Measurements from ENCODE around the gene NXNL1.
"Not testable (repeated sequence)": the region's sequence is repeated elsewhere in the genome, so short reads cannot be mapped to it uniquely, and the experiment has no call there.

Gene NXNL1, protein sequence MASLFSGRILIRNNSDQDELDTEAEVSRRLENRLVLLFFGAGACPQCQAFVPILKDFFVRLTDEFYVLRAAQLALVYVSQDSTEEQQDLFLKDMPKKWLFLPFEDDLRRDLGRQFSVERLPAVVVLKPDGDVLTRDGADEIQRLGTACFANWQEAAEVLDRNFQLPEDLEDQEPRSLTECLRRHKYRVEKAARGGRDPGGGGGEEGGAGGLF

DNA sequence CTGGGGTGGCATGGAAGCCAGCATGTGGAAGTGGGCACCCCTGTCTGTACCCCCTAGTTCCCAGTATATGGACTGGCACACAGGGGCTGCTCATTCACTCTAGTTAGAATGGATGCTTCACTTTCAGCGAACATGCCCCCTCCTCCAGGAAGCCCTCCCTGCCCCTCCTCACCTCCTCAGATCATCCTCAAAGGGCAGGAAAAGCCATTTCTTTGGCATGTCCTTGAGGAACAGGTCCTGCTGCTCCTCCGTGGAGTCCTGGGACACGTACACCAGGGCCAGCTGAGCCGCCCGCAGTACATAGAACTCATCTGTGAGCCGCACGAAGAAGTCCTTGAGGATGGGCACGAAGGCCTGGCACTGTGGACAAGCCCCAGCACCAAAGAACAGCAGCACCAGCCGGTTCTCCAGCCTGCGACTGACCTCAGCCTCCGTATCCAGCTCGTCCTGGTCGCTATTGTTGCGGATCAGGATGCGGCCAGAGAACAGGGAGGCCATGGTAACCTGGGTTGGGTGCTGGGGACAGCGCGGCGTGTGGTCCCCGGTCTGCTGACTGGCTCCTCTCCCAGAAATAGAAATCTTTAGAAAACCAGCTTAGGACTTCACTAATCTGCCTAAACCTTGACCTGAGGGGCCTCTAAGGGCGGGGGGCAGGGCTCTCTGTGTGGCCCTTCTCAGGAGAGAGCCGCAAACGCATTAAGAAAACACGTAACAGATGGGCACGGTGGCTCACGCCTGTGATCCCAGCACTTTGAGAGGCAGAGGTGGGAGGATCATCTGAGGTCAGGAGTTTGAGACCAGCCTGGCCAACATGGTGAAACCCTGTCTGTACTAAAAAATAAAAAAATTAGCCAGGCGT lies at the start of gene NXNL1:
Gene NXNL1 (minus strand): TSS at position 555 of the 859 bp plus-strand sequence. CDS start 57 bp downstream, at position 498.
- no peak within 1 kb of the TSS for H3K4me3 ChIP-seq (ENCODE audit: low read length)
- H3K36me3 ChIP-seq (ENCODE audit: insufficient read depth, low read depth, low read length) = no peaks in the 10 kb centered on the region
- H3K9me3 ChIP-seq (ENCODE audit: insufficient read depth, low read depth, low read length) = no peaks in the 10 kb centered on the region
- peaks cover 24% of the 10 kb centered on the region for H3K27me3 ChIP-seq (ENCODE audit: insufficient read depth, low read length)
- no peaks in the 10 kb centered on the region for H3K4me1 ChIP-seq (ENCODE audit: insufficient read depth, low read length)
- no peak within 1 kb of the TSS for H3K27ac ChIP-seq (ENCODE audit: low read length)
- no peak within 1 kb of the TSS for H3K9ac ChIP-seq (ENCODE audit: low read depth, low read length)

DNA sequence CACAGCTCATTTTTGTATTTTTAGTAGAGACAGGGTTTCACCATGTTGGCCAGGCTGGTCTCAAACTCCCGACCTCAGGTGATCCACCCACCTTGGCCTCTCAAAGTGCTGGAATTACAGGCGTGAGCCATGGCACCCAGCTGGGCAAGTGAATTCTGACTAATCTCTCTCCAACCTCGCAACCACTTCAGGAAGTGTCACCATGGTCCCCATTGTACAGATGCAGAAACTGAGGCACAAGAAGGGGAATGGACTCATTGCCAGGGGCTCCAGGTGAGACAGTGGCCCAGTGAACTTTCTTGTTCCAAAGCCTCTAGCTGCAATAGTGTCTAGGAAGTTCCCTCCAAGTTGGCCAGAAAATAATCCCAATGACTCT lies 47.8 kb upstream of the NXNL1 start:
- H3K9ac ChIP-seq (ENCODE audit: low read depth, low read length); H3K27ac ChIP-seq (ENCODE audit: low read length); H3K4me1 ChIP-seq (ENCODE audit: insufficient read depth, low read length); H3K9me3 ChIP-seq (ENCODE audit: insufficient read depth, low read depth, low read length); H3K4me3 ChIP-seq (ENCODE audit: low read length); H3K36me3 ChIP-seq (ENCODE audit: insufficient read depth, low read depth, low read length); H3K27me3 ChIP-seq (ENCODE audit: insufficient read depth, low read length): not testable (repeated sequence)

DNA sequence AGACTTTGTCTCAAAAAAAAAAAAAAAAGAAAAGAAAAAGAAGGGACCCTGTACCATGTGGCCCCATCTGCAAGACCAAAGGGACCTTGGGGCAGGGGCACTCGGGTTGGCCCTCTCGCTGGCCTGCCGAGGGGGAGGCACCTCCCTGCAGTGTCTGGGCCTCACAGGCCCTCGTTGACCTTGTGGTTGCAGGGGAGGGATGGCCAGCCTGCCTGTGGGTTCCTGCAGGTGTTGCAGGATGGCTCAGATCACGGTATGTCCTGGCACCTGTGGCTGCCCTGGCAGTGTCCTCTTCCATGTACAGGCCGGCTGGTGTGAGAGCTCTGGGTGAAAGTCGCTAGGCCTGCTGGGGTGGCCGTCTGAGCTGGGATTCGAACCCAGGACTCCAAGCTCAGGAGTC lies 46.0 kb upstream of the NXNL1 start:
- no peaks in the 10 kb centered on the region for H3K27me3 ChIP-seq (ENCODE audit: insufficient read depth, low read length)
- H3K9me3 ChIP-seq (ENCODE audit: insufficient read depth, low read depth, low read length) = no peaks in the 10 kb centered on the region
- H3K36me3 ChIP-seq (ENCODE audit: insufficient read depth, low read depth, low read length) = no peaks in the 10 kb centered on the region
- no peak overlapping the region for H3K4me3 ChIP-seq (ENCODE audit: low read length)
- no peak overlapping the region for H3K9ac ChIP-seq (ENCODE audit: low read depth, low read length)
- no peak overlapping the region for H3K27ac ChIP-seq (ENCODE audit: low read length)
- H3K4me1 ChIP-seq (ENCODE audit: insufficient read depth, low read length) = peaks cover 3% of the 10 kb centered on the region

DNA sequence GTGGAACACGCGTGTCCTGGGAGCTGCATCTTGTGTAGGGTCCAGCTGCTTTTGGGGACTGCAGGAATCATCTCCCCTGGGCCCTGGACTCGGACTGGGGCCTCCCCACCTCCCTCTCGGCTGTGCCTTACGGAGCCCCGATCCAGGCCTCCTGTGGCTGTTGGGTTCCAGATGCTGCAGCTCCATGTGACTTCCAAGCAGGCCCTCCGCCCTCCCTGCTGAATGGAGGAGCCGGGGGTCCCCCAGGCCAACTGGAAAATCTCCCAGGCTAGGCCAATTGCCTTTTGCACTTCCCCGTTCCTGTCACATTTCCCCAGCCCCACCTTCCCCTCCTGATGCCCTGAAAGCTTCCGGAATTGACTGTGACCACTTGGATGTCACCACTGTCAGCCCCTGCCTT lies 44.5 kb upstream of the NXNL1 start:
- no peaks in the 10 kb centered on the region for H3K36me3 ChIP-seq (ENCODE audit: insufficient read depth, low read depth, low read length)
- H3K4me3 ChIP-seq (ENCODE audit: low read length) = no peak overlapping the region
- H3K4me1 ChIP-seq (ENCODE audit: insufficient read depth, low read length) = no peaks in the 10 kb centered on the region; the same call in none of the 2 replicates
- no peak overlapping the region for H3K9ac ChIP-seq (ENCODE audit: low read depth, low read length)
- H3K27me3 ChIP-seq (ENCODE audit: insufficient read depth, low read length) = no peaks in the 10 kb centered on the region
- no peak overlapping the region for H3K27ac ChIP-seq (ENCODE audit: low read length)
- no peaks in the 10 kb centered on the region for H3K9me3 ChIP-seq (ENCODE audit: insufficient read depth, low read depth, low read length)

DNA sequence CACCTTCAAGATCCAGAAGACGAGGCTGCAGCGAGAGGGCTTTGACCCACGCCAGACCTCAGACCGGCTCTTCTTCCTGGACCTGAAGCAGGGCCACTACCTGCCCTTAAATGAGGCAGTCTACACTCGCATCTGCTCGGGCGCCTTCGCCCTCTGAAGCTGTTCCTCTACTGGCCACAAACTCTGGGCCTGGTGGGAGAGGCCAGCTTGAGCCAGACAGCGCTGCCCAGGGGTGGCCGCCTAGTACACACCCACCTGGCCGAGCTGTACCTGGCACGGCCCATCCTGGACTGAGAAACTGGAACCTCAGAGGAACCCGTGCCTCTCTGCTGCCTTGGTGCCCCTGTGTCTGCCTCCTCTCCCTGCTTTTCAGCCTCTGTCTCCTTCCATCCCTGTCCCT lies 43.7 kb upstream of the NXNL1 start:
- Histone ChIP-seq H3K9me3 (ENCODE audit: insufficient read depth, low read depth, low read length) (no peaks in the 10 kb centered on the region), H3K4me1 (ENCODE audit: insufficient read depth, low read length) (peaks cover 5% of the 10 kb centered on the region), H3K36me3 (ENCODE audit: insufficient read depth, low read depth, low read length) (no peaks in the 10 kb centered on the region), H3K4me3 (ENCODE audit: low read length) (no peak overlapping the region), H3K27me3 (ENCODE audit: insufficient read depth, low read length) (no peaks in the 10 kb centered on the region), H3K27ac (ENCODE audit: low read length) (no peak overlapping the region), H3K9ac (ENCODE audit: low read depth, low read length) (no peak overlapping the region)

DNA sequence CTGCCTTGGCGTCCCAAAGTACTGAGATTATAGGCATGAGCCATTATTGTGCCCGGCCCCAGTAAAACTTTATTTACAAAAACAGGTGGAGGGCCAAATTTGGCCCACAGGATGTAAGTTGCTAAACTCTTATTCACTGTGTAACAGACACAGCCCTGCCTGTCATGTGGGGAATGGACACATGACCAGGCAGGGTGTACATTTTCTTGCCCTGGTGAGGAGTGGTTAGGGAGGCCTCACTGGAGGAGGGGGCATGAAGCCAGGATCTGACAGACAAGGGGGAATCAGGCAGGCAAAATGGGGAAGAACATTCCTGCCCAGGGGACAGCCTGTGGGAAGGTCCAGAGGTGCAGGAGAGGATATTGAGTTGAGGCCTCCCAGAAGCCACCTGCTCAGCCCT lies 43.3 kb upstream of the NXNL1 start:
- Histone ChIP-seq H3K27ac (ENCODE audit: low read length) (no peak overlapping the region), H3K27me3 (ENCODE audit: insufficient read depth, low read length) (no peaks in the 10 kb centered on the region), H3K9ac (ENCODE audit: low read depth, low read length) (no peak overlapping the region), H3K9me3 (ENCODE audit: insufficient read depth, low read depth, low read length) (no peaks in the 10 kb centered on the region), H3K36me3 (ENCODE audit: insufficient read depth, low read depth, low read length) (no peaks in the 10 kb centered on the region), H3K4me1 (ENCODE audit: insufficient read depth, low read length) (peaks cover 5% of the 10 kb centered on the region), H3K4me3 (ENCODE audit: low read length) (no peak overlapping the region)

DNA sequence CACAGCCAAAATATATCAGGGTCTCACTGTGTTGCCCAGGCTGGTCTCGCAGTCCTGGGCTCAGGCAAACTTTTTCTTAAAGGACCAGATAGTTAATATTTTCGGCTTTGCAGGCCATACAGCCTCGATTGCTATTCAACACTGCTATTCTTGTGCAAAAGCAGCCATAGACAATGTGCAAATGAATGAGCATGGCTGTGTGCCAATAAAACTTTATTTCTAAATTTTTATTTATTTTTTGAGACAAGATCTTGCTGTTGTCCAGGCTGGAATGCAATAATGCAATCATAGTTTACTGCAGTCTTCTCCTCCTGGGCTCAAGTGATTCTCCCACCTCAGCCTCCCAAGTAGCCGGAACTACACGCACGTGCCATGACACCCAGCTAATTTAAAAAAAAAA lies 42.5 kb upstream of the NXNL1 start:
- no peaks in the 10 kb centered on the region for H3K36me3 ChIP-seq (ENCODE audit: insufficient read depth, low read depth, low read length)
- no peak overlapping the region for H3K4me3 ChIP-seq (ENCODE audit: low read length)
- H3K9ac ChIP-seq (ENCODE audit: low read depth, low read length) = no peak overlapping the region
- H3K27me3 ChIP-seq (ENCODE audit: insufficient read depth, low read length) = no peaks in the 10 kb centered on the region
- no peaks in the 10 kb centered on the region for H3K9me3 ChIP-seq (ENCODE audit: insufficient read depth, low read depth, low read length)
- H3K4me1 ChIP-seq (ENCODE audit: insufficient read depth, low read length) = peaks cover 5% of the 10 kb centered on the region
- no peak overlapping the region for H3K27ac ChIP-seq (ENCODE audit: low read length)

DNA sequence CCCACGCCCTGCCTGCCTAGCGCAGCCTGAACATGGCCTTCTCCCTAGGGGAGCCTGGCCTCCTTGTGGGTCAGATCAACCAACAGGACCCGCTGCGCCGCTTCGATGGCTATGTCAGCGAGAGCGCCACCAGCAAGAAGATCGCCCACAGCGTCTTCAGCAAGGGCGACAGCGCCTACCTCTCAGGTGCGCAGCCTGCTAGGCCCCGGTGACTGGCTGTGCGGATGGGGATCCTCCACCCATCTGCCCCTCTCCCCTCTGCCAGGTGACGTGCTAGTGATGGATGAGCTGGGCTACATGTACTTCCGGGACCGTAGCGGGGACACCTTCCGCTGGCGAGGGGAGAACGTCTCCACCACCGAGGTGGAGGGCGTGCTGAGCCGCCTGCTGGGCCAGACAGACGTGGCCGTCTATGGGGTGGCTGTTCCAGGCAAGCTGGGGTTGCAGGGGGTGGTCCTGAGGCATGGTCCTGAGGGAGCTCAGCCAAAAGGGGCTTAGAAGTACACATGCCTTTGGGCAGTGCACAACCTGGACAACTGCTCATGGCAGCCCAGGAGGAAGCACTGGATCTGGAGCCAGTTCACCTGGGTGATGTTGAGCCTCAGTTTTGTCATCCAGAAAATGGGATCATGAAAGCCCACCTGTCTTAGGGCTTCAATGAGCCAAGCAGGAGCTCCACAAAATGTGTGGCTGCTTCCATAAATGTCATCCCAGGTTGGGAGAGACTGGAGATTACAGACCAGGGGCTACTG lies 39.9 kb upstream of the NXNL1 start:
- Histone ChIP-seq H3K36me3 (ENCODE audit: insufficient read depth, low read depth, low read length) (no peaks in the 10 kb centered on the region), H3K9me3 (ENCODE audit: insufficient read depth, low read depth, low read length) (no peaks in the 10 kb centered on the region), H3K27ac (ENCODE audit: low read length) (no peak overlapping the region), H3K27me3 (ENCODE audit: insufficient read depth, low read length) (no peaks in the 10 kb centered on the region), H3K4me3 (ENCODE audit: low read length) (no peak overlapping the region), H3K9ac (ENCODE audit: low read depth, low read length) (peak overlapping the region; percentile 48; the same call in 1 of the 2 replicates), H3K4me1 (ENCODE audit: insufficient read depth, low read length) (peaks cover 5% of the 10 kb centered on the region)

DNA sequence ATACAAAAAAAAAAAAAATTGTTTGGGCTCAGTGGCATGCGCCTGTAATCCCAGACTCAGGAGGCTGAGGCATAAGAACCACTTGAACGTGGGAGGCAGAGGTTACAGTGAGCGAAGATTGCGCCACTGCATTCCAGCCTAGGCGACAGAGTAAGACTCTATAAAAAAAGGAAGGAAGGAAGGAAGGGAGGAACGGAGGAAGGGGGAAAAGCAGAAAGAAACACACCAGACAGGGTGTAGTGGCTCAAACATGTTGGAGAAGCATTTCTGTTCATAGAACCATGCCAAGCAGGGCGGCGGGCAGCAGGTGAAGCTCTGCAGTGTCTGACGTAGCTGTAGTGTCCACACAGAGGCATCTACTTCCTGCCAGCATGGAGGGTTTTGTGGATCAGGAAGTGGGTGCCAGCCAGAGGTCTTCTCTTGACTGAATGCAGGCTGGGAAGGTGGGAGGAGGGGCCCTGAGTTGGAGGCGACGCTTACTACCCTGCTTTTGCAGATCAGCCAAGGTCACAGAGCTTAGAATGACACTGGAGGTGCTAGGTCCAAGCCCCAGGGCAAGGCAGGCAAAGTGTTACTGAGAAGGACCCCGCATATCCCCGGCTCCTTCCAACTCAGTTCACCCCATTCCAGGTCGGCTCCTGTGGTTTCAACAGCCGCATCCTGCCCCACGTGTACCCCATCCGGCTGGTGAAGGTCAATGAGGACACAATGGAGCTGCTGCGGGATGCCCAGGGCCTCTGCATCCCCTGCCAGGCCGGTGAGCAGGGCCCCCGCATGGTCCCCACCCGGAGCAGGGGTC lies 39.1 kb upstream of the NXNL1 start:
- Histone ChIP-seq H3K27ac (ENCODE audit: low read length) (no peak overlapping the region), H3K4me1 (ENCODE audit: insufficient read depth, low read length) (peaks cover 5% of the 10 kb centered on the region), H3K27me3 (ENCODE audit: insufficient read depth, low read length) (no peaks in the 10 kb centered on the region), H3K4me3 (ENCODE audit: low read length) (no peak overlapping the region), H3K36me3 (ENCODE audit: insufficient read depth, low read depth, low read length) (no peaks in the 10 kb centered on the region), H3K9me3 (ENCODE audit: insufficient read depth, low read depth, low read length) (no peaks in the 10 kb centered on the region), H3K9ac (ENCODE audit: low read depth, low read length) (peak overlapping the region; percentile 48; the same call in 1 of the 2 replicates)

DNA sequence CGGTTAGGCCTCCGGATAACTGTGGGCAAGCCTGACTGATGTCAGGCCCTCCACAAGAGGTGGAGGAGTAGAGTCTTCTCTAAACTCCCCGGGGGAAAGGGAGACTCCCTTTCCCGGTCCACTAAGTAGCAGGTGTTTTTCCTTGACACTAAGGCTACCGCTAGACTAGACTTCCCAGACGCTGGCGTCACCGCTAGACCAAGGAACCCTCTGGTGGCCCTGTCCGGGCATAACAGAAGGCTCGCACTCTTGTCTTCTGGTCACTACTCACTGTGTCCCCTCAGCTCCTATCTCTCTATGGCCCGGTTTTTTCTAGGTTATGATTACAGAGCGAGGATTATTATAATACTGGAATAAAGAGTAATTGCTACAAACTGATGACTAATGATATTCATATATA lies 38.3 kb upstream of the NXNL1 start:
- H3K27ac ChIP-seq (ENCODE audit: low read length); H3K4me1 ChIP-seq (ENCODE audit: insufficient read depth, low read length); H3K27me3 ChIP-seq (ENCODE audit: insufficient read depth, low read length); H3K4me3 ChIP-seq (ENCODE audit: low read length); H3K36me3 ChIP-seq (ENCODE audit: insufficient read depth, low read depth, low read length); H3K9me3 ChIP-seq (ENCODE audit: insufficient read depth, low read depth, low read length); H3K9ac ChIP-seq (ENCODE audit: low read depth, low read length): not testable (repeated sequence)

DNA sequence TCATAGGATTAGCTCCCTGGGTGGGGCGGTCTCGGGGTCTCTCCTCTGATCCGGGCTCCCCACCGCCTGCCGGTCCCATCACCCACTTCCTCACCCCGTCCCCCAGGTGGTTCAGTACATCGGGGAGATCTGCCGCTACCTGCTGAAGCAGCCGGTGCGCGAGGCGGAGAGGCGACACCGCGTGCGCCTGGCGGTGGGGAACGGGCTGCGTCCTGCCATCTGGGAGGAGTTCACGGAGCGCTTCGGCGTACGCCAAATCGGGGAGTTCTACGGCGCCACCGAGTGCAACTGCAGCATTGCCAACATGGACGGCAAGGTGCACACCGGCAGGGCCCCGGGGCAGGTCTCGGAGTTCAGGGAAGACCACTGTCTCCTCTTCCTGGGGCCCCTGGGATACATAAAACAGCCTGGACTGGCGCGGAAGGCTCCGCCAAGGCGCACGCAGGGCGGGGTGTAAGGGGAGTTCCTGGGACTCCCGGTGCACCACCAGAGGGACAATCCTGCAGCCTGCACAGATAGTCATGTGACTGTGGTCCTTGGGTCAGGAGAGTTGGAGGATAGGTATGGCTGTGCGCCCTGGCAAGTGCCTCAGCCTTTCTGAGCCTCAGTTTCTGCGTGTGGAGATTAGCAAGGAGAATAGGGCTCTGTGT lies 36.5 kb upstream of the NXNL1 start:
- H3K27ac ChIP-seq (ENCODE audit: low read length) = no peak overlapping the region
- no peak overlapping the region for H3K9ac ChIP-seq (ENCODE audit: low read depth, low read length)
- no peaks in the 10 kb centered on the region for H3K27me3 ChIP-seq (ENCODE audit: insufficient read depth, low read length)
- H3K4me1 ChIP-seq (ENCODE audit: insufficient read depth, low read length) = peaks cover 5% of the 10 kb centered on the region
- H3K36me3 ChIP-seq (ENCODE audit: insufficient read depth, low read depth, low read length) = no peaks in the 10 kb centered on the region
- H3K4me3 ChIP-seq (ENCODE audit: low read length) = no peak overlapping the region
- H3K9me3 ChIP-seq (ENCODE audit: insufficient read depth, low read depth, low read length) = no peaks in the 10 kb centered on the region

Measured in iPS-20b (cell line).